HCT116 (cell line): Measurements from ENCODE around the gene RBMS1.
A peak's percentile ranks its signal among the peaks of the same experiment; 100 is the strongest.

Experiments
- ATF3 ChIP-seq: IDR thresholded peaks from 2 replicates; pipeline ENCODE4 v1.6.1; 2012
- CTCF ChIP-seq, 3 experiments: fragments of 200-600 bp in 1 of 3; sonication (generic) in 1 of 3; IDR thresholded peaks in 2 of 3; conservative IDR thresholded peaks in 1 of 3; 2 replicates each; pipeline ENCODE4 v1.5.1; 2012 to 2017; ENCODE audit warnings: low read depth in 2 of 3, low read length in 2 of 3, antibody characterized with exemption in 1 of 3, borderline replicate concordance in 1 of 3, control low read depth in 1 of 3, mild to moderate bottlenecking in 1 of 3, mixed read lengths in 1 of 3, mixed run types in 1 of 3, moderate library complexity in 1 of 3; ENCODE audit not compliant: insufficient read depth in 1 of 3
- REST ChIP-seq: IDR thresholded peaks from 2 replicates; pipeline ENCODE4 v1.6.1; 2012; ENCODE audit warnings: low read depth

- TF ChIP-seq CTCF (IDR thresholded peaks at IDR 0.05 in 2 of 3, conservative IDR thresholded peaks at IDR 0.05 in 1 of 3; ENCODE audit: borderline replicate concordance in 1 of 3, insufficient read depth in 1 of 3, low read depth in 2 of 3, low read length in 2 of 3) (peak; percentile 37 to 70 (median 49); a peak in 5 of 6 replicates), REST (no peak), ATF3 (no peak)
These were observed 64.2 kb downstream of the RBMS1 start for GRCh38 chr2:160429248-160430000.
